Measurements from ENCODE around the gene PLD5.

GRCh38 chr1:242187171-242187570 is 337.3 kb downstream of the PLD5 start:
- TF ChIP-seq POLR2A (IDR thresholded peaks at IDR 0.05; ENCODE audit: low read depth, low read length) (no peak), POLR2AphosphoS5 (IDR thresholded peaks at IDR 0.05; ENCODE audit: low read depth, low read length) (no peak)
